Aorta (tissue), 5 donors: ENCODE data around the gene AIMP1. TPM values are rescaled to one million over a fixed set of nuclear protein-coding genes. Genes with fewer than 3 reads are reported as not detected.
A peak's percentile ranks its signal among the peaks of the same experiment; 100 is the strongest.

Experiments
- ATAC-seq: fragments of 200-7000 bp; cut with Tn5 transposase; one replicate; pipeline ENCODE4 v1.9.1; 2022; ENCODE audit warnings: moderate library complexity; ENCODE audit not compliant: low FRiP score
- DNase-seq, 2 donors: peaks; one replicate each; pipeline ENCODE4 v3.0.0-alpha.2; 2020
- H3K27ac ChIP-seq, 2 donors: one replicate each; pipeline ENCODE4 v1.5.1; 2013; ENCODE audit warnings: low read length in 2 of 2, mild to moderate bottlenecking in 2 of 2, moderate library complexity in 2 of 2, control low read depth in 1 of 2, inconsistent platforms in 1 of 2, low read depth in 1 of 2
- H3K27me3 ChIP-seq, 2 donors: one replicate each; pipeline ENCODE4 v1.6.1; 2013; ENCODE audit warnings: control low read depth in 1 of 2, low read length in 1 of 2, mild to moderate bottlenecking in 1 of 2, moderate library complexity in 1 of 2; ENCODE audit not compliant: insufficient read depth in 2 of 2, control insufficient read depth in 1 of 2
- H3K36me3 ChIP-seq, 2 donors: one replicate each; pipeline ENCODE4 v1.6.1; 2013; ENCODE audit warnings: control low read depth in 1 of 2, low read length in 1 of 2, mild to moderate bottlenecking in 1 of 2; ENCODE audit not compliant: insufficient read depth in 2 of 2, control insufficient read depth in 1 of 2
- H3K4me1 ChIP-seq, 2 donors: one replicate each; pipeline ENCODE4 v1.6.1; 2013; ENCODE audit warnings: low read length in 2 of 2, control low read depth in 1 of 2, mild to moderate bottlenecking in 1 of 2, moderate library complexity in 1 of 2; ENCODE audit not compliant: insufficient read depth in 2 of 2, control insufficient read depth in 1 of 2
- H3K4me3 ChIP-seq, 2 donors: one replicate each; pipeline ENCODE4 v1.5.1; 2013; ENCODE audit warnings: low read length in 2 of 2, control low read depth in 1 of 2, mild to moderate bottlenecking in 1 of 2
- H3K9me3 ChIP-seq: one replicate; pipeline ENCODE4 v1.6.1; 2013; ENCODE audit warnings: mild to moderate bottlenecking, low read length; ENCODE audit not compliant: control insufficient read depth
- WGBS, 2 donors: extraction: QIAGEN DNeasy Blood & Tissue Kit; methylation state at CpG; one replicate each; pipeline ENCODE4 v1.1.7; 2013; 5-methylcytosine and 5-hydroxymethylcytosine counted together
- intact Hi-C, 2 donors: fragments of 100-400 bp; cut with DNase I; formaldehyde crosslinking; loops; one replicate each; pipeline versions ENCODE4 v1.14.2 to v1.15.0; 2022
- long read RNA-seq, 2 donors: library from polyadenylated mRNA; unstranded; transcript quantifications; one replicate each; pipeline ENCODE4 v2.0.0, GENCODE V29; 2020 to 2021
- polyA plus RNA-seq, 2 donors: library from polyadenylated mRNA; stranded (reverse); fragments of 200-250 nt; gene quantifications; one replicate each; pipeline ENCODE4 v1.2.3, GENCODE V29; 2013
- total RNA-seq, 2 donors: library from RNA; stranded (reverse); fragmentation: NEBNext Ultra II Directional; extraction: Animal tissue kit (Norgen Biotek cat#: 25700); gene quantifications; one replicate each; pipeline ENCODE4 v1.2.1, GENCODE V29; 2021
- donor health status: healthy with polysubstance abuse.
- donor health status: Bipolar disorder and iron deficiency.
- donor health status: DM: no; HTN: no; CAD: no.
- donor health status: DM: no; HTN: no; CAD: no.
- donor health status: DM: yes; HTN: yes; CAD: no.

Gene AIMP1
- total RNA-seq (10 to 100 TPM; 39.3 to 45.6 TPM), polyA plus RNA-seq (10 to 100 TPM; 30.2 to 38.6 TPM)
- long read RNA-seq, donor 1, transcript AIMP1-202 (7 exons, 2,586 nt), result major isoform, 28 of 54 reads
- long read RNA-seq, donor 1, partial matches to known transcripts, result 6 of 54 reads
- long read RNA-seq, donor 1, other reads (novel, unspliced or antisense), result 20 of 54 reads
- long read RNA-seq, donor 2, transcript AIMP1-202 (7 exons, 2,586 nt), result major isoform, 8 of 22 reads
- long read RNA-seq, donor 2, partial matches to known transcripts, result 9 of 22 reads
- long read RNA-seq, donor 2, other reads (novel, unspliced or antisense), result 5 of 22 reads

- Histone ChIP-seq H3K27me3 (no peaks in the 10 kb centered on the region), H3K4me1 (peaks cover 0 to 3% of the 10 kb centered on the region in 2 donors), H3K27ac (peak within 1 kb of the TSS; percentile 92 to 98), H3K9me3 (no peaks in the 10 kb centered on the region), H3K36me3 (no peaks in the 10 kb centered on the region), H3K4me3 (peak within 1 kb of the TSS; percentile 60 to 98)
- intact Hi-C loops, result loop anchor here (5.0 kb wide), 1 partner anchor 51 kb away; the partner anchor contains the start of gene GIMD1 (in 2 of the 2)
- 0% methylated on average over 44 of the region's 44 CpGs for WGBS, 2 donors
- peak; percentile 98 for ATAC-seq
- DNase-seq, result peak; percentile 94 to 95
Measured at GRCh38 chr4:106315968-106316772, at the start of gene AIMP1, which contains the start of gene TBCK. Gene AIMP1 (plus strand): TSS chr4:106316550. CDS start chr4:106325010, 8,460 bp downstream. Gene TBCK (minus strand): TSS chr4:106316209. CDS start chr4:106308960, 7,249 bp downstream.

GRCh38 chr4:106268786-106269185 lies 47.6 kb upstream of the AIMP1 start:
- Histone ChIP-seq H3K27ac (no peak overlapping the region), H3K27me3 (no peaks in the 10 kb centered on the region), H3K4me3 (no peak overlapping the region), H3K4me1 (peaks cover 0 to 2% of the 10 kb centered on the region in 2 donors), H3K36me3 (no peaks in the 10 kb centered on the region), H3K9me3 (no peaks in the 10 kb centered on the region)
- intact Hi-C loops, result loop anchor here (1.0 to 10.0 kb wide), 6 partner anchors 43 to 546 kb away; partner anchors contain the start of gene GIMD1 (in 1 of the 2)
- no peak for DNase-seq
- ATAC-seq, result no peak

GRCh38 chr4:106269711-106270110 lies 46.6 kb upstream of the AIMP1 start:
- WGBS, 2 donors, result 73 to 81% methylated on average over 2 of the region's 2 CpGs
- Histone ChIP-seq H3K4me3 (no peak overlapping the region), H3K27me3 (no peaks in the 10 kb centered on the region), H3K27ac (no peak overlapping the region), H3K4me1 (peaks cover 0 to 2% of the 10 kb centered on the region in 2 donors), H3K9me3 (no peaks in the 10 kb centered on the region), H3K36me3 (no peaks in the 10 kb centered on the region)
- ATAC-seq, result no peak
- DNase-seq, result no peak
- intact Hi-C loops, result loop anchor here (1.0 to 10.0 kb wide), 6 partner anchors 42 to 545 kb away; partner anchors contain the start of gene GIMD1 (in 1 of the 2)

GRCh38 chr4:106270736-106271135 lies 45.6 kb upstream of the AIMP1 start:
- DNase-seq (no peak), ATAC-seq (no peak)
- H3K4me3 ChIP-seq, result no peak overlapping the region
- peaks cover 0 to 2% of the 10 kb centered on the region in 2 donors for H3K4me1 ChIP-seq
- no peaks in the 10 kb centered on the region for H3K36me3 ChIP-seq
- H3K27ac ChIP-seq, result no peak overlapping the region
- intact Hi-C loops, result no loop called here
- no peaks in the 10 kb centered on the region for H3K9me3 ChIP-seq
- H3K27me3 ChIP-seq, result no peaks in the 10 kb centered on the region
- WGBS, 2 donors, result 3 to 10% methylated on average over 1 of the region's 1 CpG

- DNase-seq, result no peak
- ATAC-seq, result no peak
- no peak overlapping the region for H3K4me3 ChIP-seq
- H3K36me3 ChIP-seq, result no peaks in the 10 kb centered on the region
- H3K9me3 ChIP-seq, result no peaks in the 10 kb centered on the region
- H3K4me1 ChIP-seq, result no peaks in the 10 kb centered on the region
- 45 to 51% methylated on average over 2 of the region's 2 CpGs for WGBS, 2 donors
- H3K27ac ChIP-seq, result no peak overlapping the region
- H3K27me3 ChIP-seq, result no peaks in the 10 kb centered on the region
- intact Hi-C loops, result no loop called here
Measured at GRCh38 chr4:106273831-106274230, 42.5 kb upstream of the AIMP1 start.

- Histone ChIP-seq H3K27ac (no peak overlapping the region), H3K27me3 (no peaks in the 10 kb centered on the region), H3K4me1 (no peaks in the 10 kb centered on the region), H3K9me3 (no peaks in the 10 kb centered on the region), H3K36me3 (no peaks in the 10 kb centered on the region), H3K4me3 (no peak overlapping the region)
- WGBS, 2 donors, result 8 to 17% methylated on average over 1 of the region's 1 CpG
- intact Hi-C loops, result no loop called here
- DNase-seq (no peak), ATAC-seq (no peak)
Measured at GRCh38 chr4:106277140-106277675, 39.1 kb upstream of the AIMP1 start.

GRCh38 chr4:106284227-106284626 lies 32.1 kb upstream of the AIMP1 start:
- Histone ChIP-seq H3K4me3 (no peak overlapping the region), H3K36me3 (peaks cover 0 to 4% of the 10 kb centered on the region in 2 donors), H3K27me3 (no peaks in the 10 kb centered on the region), H3K4me1 (no peaks in the 10 kb centered on the region), H3K9me3 (no peaks in the 10 kb centered on the region), H3K27ac (no peak overlapping the region)
- DNase-seq (no peak), ATAC-seq (no peak)
- WGBS, 2 donors, result 61 to 68% methylated on average over 3 of the region's 3 CpGs
- intact Hi-C loops, result no loop called here

- intact Hi-C loops, result no loop called here
- Histone ChIP-seq H3K4me3 (no peak overlapping the region), H3K27ac (no peak overlapping the region), H3K9me3 (no peaks in the 10 kb centered on the region), H3K4me1 (no peaks in the 10 kb centered on the region), H3K36me3 (peaks cover 2 to 4% of the 10 kb centered on the region in 2 donors), H3K27me3 (no peaks in the 10 kb centered on the region)
- 98% methylated on average over 8 of the region's 8 CpGs for WGBS, 2 donors
- no peak for ATAC-seq
- no peak for DNase-seq
Measured at GRCh38 chr4:106286611-106287010, 29.7 kb upstream of the AIMP1 start.
